Measurements from ENCODE around the gene MEIS2.

MEIS2 gene

GRCh38 chr15:37125143-37125542 lies 24.8 kb upstream of the MEIS2 start:
- no peak for TF ChIP-seq EP300 (IDR thresholded peaks at IDR 0.05; ENCODE audit: borderline replicate concordance)
- TF ChIP-seq FOXM1 (IDR thresholded peaks at IDR 0.05; ENCODE audit: borderline replicate concordance, low read depth) = no peak
- no peak for TF ChIP-seq RAD21 (IDR thresholded peaks at IDR 0.05; ENCODE audit: low read depth)
- TF ChIP-seq CEBPB (IDR thresholded peaks at IDR 0.05) = no peak
- TF ChIP-seq USF1 (IDR thresholded peaks at IDR 0.05) = no peak
- TF ChIP-seq NFIC (IDR thresholded peaks at IDR 0.05) = no peak
- no peak for TF ChIP-seq TCF12 (IDR thresholded peaks at IDR 0.05; ENCODE audit: low read depth)
- TF ChIP-seq EGR1 (IDR thresholded peaks at IDR 0.05) = no peak
- TF ChIP-seq REST (IDR thresholded peaks at IDR 0.05; ENCODE audit: low read depth) = no peak

DNA sequence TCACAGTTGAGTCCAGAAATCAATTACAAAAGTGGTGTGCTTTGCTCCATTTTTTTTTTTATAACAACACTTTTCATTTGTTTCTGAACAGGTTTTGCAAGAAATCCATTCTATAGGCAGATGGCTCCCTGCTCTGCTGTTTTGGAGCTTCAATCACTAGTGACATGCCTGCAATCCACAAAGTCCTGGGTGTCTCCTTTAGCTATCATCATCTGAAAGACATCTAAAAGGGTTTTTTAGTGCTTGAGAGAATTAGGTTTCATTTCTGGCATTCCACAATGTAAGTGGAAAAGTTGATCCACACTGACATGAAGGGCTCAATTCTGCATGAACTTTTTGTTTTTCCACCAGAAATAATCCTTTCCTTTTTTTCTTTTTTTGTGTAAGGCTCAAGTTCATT lies 24.0 kb upstream of the MEIS2 start:
- TF ChIP-seq USF1 (IDR thresholded peaks at IDR 0.05) = no peak
- no peak for TF ChIP-seq TCF12 (IDR thresholded peaks at IDR 0.05; ENCODE audit: low read depth)
- no peak for TF ChIP-seq RAD21 (IDR thresholded peaks at IDR 0.05; ENCODE audit: low read depth)
- no peak for TF ChIP-seq NFIC (IDR thresholded peaks at IDR 0.05)
- TF ChIP-seq FOXM1 (IDR thresholded peaks at IDR 0.05; ENCODE audit: borderline replicate concordance, low read depth) = no peak
- TF ChIP-seq ZBTB7A (IDR thresholded peaks at IDR 0.05; ENCODE audit: low read depth) = no peak

- TF ChIP-seq FOXM1 (IDR thresholded peaks at IDR 0.05; ENCODE audit: borderline replicate concordance, low read depth) (no peak), YY1 (IDR thresholded peaks at IDR 0.05; ENCODE audit: low read depth) (no peak), CEBPB (IDR thresholded peaks at IDR 0.05) (no peak), EP300 (IDR thresholded peaks at IDR 0.05; ENCODE audit: borderline replicate concordance) (no peak), CREB1 (IDR thresholded peaks at IDR 0.05; ENCODE audit: low read depth) (no peak), EGR1 (IDR thresholded peaks at IDR 0.05) (no peak), REST (IDR thresholded peaks at IDR 0.05; ENCODE audit: low read depth) (no peak)
Observed at GRCh38 chr15:37122703-37123102, 22.4 kb upstream of the MEIS2 start.

- no peak for TF ChIP-seq ZBTB7A (IDR thresholded peaks at IDR 0.05; ENCODE audit: low read depth)
- TF ChIP-seq YY1 (IDR thresholded peaks at IDR 0.05; ENCODE audit: low read depth) = no peak
- no peak for TF ChIP-seq RAD21 (IDR thresholded peaks at IDR 0.05; ENCODE audit: low read depth)
- TF ChIP-seq TCF12 (IDR thresholded peaks at IDR 0.05; ENCODE audit: low read depth) = no peak
- no peak for TF ChIP-seq EP300 (IDR thresholded peaks at IDR 0.05; ENCODE audit: borderline replicate concordance)
- TF ChIP-seq REST (IDR thresholded peaks at IDR 0.05; ENCODE audit: low read depth) = no peak
- no peak for TF ChIP-seq USF1 (IDR thresholded peaks at IDR 0.05)
- no peak for TF ChIP-seq FOXM1 (IDR thresholded peaks at IDR 0.05; ENCODE audit: borderline replicate concordance, low read depth)
- no peak for TF ChIP-seq MAX (IDR thresholded peaks at IDR 0.05)
- TF ChIP-seq NFIC (IDR thresholded peaks at IDR 0.05) = no peak
- TF ChIP-seq TAF1 (IDR thresholded peaks at IDR 0.05; ENCODE audit: low read depth) = no peak
- no peak for TF ChIP-seq EGR1 (IDR thresholded peaks at IDR 0.05)
- no peak for TF ChIP-seq CEBPB (IDR thresholded peaks at IDR 0.05)
- no peak for TF ChIP-seq TEAD4 (IDR thresholded peaks at IDR 0.05)
- TF ChIP-seq CREB1 (IDR thresholded peaks at IDR 0.05; ENCODE audit: low read depth) = no peak
Observed at GRCh38 chr15:37121492-37121891, 21.1 kb upstream of the MEIS2 start.

DNA sequence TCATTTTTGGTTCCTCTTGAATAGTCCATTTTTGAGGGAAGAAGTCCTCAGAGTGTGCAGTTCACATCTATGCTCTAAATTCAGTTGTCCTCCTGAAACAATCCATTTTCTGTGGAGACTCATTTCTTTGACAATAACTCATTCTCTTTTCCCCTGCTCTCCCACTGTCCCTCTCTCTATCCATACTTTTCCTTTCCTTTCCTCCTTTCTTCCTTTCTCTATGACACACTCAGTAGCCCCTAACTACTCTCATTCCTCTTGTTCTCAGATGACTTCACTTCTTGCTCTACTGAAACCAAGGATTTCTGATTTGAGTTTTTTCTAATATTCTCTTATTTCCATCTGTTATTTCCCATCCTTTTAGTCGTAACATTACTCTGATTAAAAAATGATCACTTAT lies 16.7 kb upstream of the MEIS2 start:
- TF ChIP-seq CREB1 (IDR thresholded peaks at IDR 0.05; ENCODE audit: low read depth) = no peak
- no peak for TF ChIP-seq TAF1 (IDR thresholded peaks at IDR 0.05; ENCODE audit: low read depth)
- TF ChIP-seq TCF12 (IDR thresholded peaks at IDR 0.05; ENCODE audit: low read depth) = no peak
- no peak for TF ChIP-seq TEAD4 (IDR thresholded peaks at IDR 0.05)
- TF ChIP-seq CEBPB (IDR thresholded peaks at IDR 0.05) = no peak
- TF ChIP-seq USF1 (IDR thresholded peaks at IDR 0.05) = no peak
- no peak for TF ChIP-seq FOXM1 (IDR thresholded peaks at IDR 0.05; ENCODE audit: borderline replicate concordance, low read depth)
- no peak for TF ChIP-seq EGR1 (IDR thresholded peaks at IDR 0.05)
- no peak for TF ChIP-seq NFIC (IDR thresholded peaks at IDR 0.05)

Measured in Ishikawa (cell line).